ENCODE measurements around the gene SERPINA9.
"Not testable (repeated sequence)": the region's sequence is repeated elsewhere in the genome, so short reads cannot be mapped to it uniquely, and the experiment has no call there.

GRCh38 chr14:94510481-94510880 lies 34.5 kb upstream of the SERPINA9 start:
- TF ChIP-seq CTCF (IDR thresholded peaks at IDR 0.05; ENCODE audit: low read depth, low read length); EZH2phosphoT487 (IDR thresholded peaks at IDR 0.05; ENCODE audit: low read depth): not testable (repeated sequence)

Data from OCI-LY3 (cell line).